HepG2 (cell line): ENCODE results near the gene MIA2. TPM values are rescaled to one million over a fixed set of nuclear protein-coding genes. Genes with fewer than 3 reads are reported as not detected.
A peak's percentile ranks its signal among the peaks of the same experiment; 100 is the strongest.

Experiments used
- HDAC6 ChIP-seq: fragments of 200-600 bp; sonication (generic); IDR thresholded peaks from 2 replicates; pipeline ENCODE4 v1.7.0; 2017; ENCODE audit warnings: mild to moderate bottlenecking, antibody characterized with exemption, low read length, low read depth
- REL ChIP-seq: sonication (generic); formaldehyde crosslinking; conservative IDR thresholded peaks from 2 replicates; pipeline ENCODE4 v1.8.0; 2022; ENCODE audit warnings: mild to moderate bottlenecking, missing genetic modification reagents, moderate library complexity
- ZBTB3 ChIP-seq: sonication (generic); formaldehyde crosslinking; IDR thresholded peaks from 2 replicates; pipeline ENCODE4 v1.4.0; 2020; ENCODE audit warnings: low read depth, mild to moderate bottlenecking, moderate library complexity, missing genetic modification reagents, borderline replicate concordance
- ZEB1 ChIP-seq: IDR thresholded peaks from 2 replicates; pipeline ENCODE4 v1.6.1; 2012; ENCODE audit warnings: mild to moderate bottlenecking, low read depth, inconsistent platforms; ENCODE audit not compliant: insufficient replicate concordance
- ZNF282 ChIP-seq: fragments of 450-650 bp; IDR thresholded peaks from 2 replicates; pipeline ENCODE4 v1.6.1; 2018; ENCODE audit not compliant: partially characterized antibody
- polyA plus RNA-seq, 8 experiments: library from polyadenylated mRNA; depleted of rRNA in 3 of 8; stranded (reverse) in 7 of 8; unstranded in 1 of 8; fragments of >200 nt; fragmentation: Illumina TruSeq in 4 of 8; extraction: Trizol in 4 of 8; gene quantifications; 2 replicates each; pipeline versions ENCODE4 v1.2.1 to v1.2.3, GENCODE V29; 2011 to 2016; ENCODE audit warnings: low read depth in 4 of 8, missing spikeins in 1 of 8, mixed read lengths in 1 of 8; ENCODE audit not compliant: insufficient read depth in 1 of 8
- total RNA-seq, 5 experiments: library from RNA; depleted of rRNA; stranded (reverse); fragments of >200 nt; fragmentation: Illumina TruSeq; extraction: Trizol; gene quantifications; 2 replicates each; pipeline ENCODE4 v1.2.3, GENCODE V29; 2016; ENCODE audit warnings: low read depth in 1 of 5
- TF ChIP-seq, protein P1 (sequence below): sonication (generic); formaldehyde crosslinking; IDR thresholded peaks from 2 replicates; pipeline ENCODE4 v1.5.0; 2020; ENCODE audit warnings: missing genetic modification reagents
- TF ChIP-seq, protein P2 (sequence below): sonication (generic); formaldehyde crosslinking; IDR thresholded peaks from 2 replicates; pipeline ENCODE4; 2020; ENCODE audit warnings: missing genetic modification reagents, mild to moderate bottlenecking, borderline replicate concordance
- TF ChIP-seq, protein P3 (sequence below): sonication (generic); formaldehyde crosslinking; IDR thresholded peaks from 2 replicates; pipeline ENCODE4 v1.4.0; 2020; ENCODE audit warnings: mild to moderate bottlenecking, missing genetic modification reagents
- TF ChIP-seq, protein P4 (sequence below): IDR thresholded peaks from 2 replicates; pipeline ENCODE4 v1.6.1; 2016; ENCODE audit warnings: low read depth, control low read depth
- TF ChIP-seq, protein P5 (sequence below): sonication (generic); formaldehyde crosslinking; conservative IDR thresholded peaks from 2 replicates; pipeline ENCODE4 v1.4.0; 2020; ENCODE audit warnings: missing genetic modification reagents
- TF ChIP-seq, protein P6 (sequence below): sonication (generic); formaldehyde crosslinking; IDR thresholded peaks from 2 replicates; pipeline ENCODE4 v1.4.0; 2020; ENCODE audit warnings: missing genetic modification reagents

Gene MIA2
- total and polyA plus RNA-seq, 2 of the 13 experiments (the other 11 are each of a cell fraction or from before 2014, with no cell fraction given), result 134 to 158 TPM

DNA sequence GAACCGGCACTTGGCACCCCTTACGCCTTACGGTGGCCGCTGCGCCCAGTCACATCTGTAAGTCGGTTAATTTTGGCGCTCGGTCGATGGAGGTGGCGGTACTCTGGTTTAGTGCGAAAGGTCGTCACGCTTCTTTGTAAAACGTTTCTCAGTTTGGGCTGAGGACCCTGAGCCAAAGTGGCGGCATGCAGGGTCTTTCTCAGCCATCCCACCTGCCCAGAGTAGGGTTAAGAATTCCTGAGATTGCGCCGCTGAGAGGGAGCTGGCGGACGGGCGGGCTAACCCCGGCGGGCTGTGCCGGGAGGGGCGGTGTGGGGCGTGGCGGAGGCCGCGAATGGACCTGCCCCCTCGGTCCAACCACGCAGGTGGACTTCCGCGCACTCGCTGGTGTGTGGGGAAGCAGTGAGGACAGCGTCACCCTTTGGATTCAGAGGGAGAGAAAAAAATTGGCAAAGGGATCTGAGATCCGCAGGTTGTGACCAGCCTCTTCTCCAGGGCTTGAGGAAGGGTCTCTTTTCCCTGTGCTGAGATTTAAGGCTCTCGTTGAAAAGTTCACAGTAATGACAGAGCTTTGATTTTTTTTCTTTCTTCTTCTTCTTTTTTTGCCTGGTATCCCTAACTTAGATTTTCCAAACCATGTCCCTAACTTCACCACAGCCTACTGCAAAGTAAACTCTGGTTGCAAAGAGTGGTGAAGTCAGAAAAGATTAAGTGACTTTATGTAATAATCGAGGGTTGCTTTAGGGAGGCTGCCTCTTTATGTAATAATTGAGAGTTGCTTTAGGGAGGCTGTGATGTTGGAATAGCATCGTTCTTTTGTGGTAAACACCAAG is 199.1 kb downstream of the MIA2 start (continued):
- TF ChIP-seq, protein P1, sequence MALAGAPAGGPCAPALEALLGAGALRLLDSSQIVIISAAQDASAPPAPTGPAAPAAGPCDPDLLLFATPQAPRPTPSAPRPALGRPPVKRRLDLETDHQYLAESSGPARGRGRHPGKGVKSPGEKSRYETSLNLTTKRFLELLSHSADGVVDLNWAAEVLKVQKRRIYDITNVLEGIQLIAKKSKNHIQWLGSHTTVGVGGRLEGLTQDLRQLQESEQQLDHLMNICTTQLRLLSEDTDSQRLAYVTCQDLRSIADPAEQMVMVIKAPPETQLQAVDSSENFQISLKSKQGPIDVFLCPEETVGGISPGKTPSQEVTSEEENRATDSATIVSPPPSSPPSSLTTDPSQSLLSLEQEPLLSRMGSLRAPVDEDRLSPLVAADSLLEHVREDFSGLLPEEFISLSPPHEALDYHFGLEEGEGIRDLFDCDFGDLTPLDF (CRISPR knock-in tag), result peak; percentile 92
- no peak for TF ChIP-seq ZNF282
- no peak for TF ChIP-seq HDAC6
- TF ChIP-seq, protein P2, sequence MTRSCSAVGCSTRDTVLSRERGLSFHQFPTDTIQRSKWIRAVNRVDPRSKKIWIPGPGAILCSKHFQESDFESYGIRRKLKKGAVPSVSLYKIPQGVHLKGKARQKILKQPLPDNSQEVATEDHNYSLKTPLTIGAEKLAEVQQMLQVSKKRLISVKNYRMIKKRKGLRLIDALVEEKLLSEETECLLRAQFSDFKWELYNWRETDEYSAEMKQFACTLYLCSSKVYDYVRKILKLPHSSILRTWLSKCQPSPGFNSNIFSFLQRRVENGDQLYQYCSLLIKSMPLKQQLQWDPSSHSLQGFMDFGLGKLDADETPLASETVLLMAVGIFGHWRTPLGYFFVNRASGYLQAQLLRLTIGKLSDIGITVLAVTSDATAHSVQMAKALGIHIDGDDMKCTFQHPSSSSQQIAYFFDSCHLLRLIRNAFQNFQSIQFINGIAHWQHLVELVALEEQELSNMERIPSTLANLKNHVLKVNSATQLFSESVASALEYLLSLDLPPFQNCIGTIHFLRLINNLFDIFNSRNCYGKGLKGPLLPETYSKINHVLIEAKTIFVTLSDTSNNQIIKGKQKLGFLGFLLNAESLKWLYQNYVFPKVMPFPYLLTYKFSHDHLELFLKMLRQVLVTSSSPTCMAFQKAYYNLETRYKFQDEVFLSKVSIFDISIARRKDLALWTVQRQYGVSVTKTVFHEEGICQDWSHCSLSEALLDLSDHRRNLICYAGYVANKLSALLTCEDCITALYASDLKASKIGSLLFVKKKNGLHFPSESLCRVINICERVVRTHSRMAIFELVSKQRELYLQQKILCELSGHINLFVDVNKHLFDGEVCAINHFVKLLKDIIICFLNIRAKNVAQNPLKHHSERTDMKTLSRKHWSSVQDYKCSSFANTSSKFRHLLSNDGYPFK (CRISPR knock-in tag), result peak; percentile 85
- TF ChIP-seq, protein P3, sequence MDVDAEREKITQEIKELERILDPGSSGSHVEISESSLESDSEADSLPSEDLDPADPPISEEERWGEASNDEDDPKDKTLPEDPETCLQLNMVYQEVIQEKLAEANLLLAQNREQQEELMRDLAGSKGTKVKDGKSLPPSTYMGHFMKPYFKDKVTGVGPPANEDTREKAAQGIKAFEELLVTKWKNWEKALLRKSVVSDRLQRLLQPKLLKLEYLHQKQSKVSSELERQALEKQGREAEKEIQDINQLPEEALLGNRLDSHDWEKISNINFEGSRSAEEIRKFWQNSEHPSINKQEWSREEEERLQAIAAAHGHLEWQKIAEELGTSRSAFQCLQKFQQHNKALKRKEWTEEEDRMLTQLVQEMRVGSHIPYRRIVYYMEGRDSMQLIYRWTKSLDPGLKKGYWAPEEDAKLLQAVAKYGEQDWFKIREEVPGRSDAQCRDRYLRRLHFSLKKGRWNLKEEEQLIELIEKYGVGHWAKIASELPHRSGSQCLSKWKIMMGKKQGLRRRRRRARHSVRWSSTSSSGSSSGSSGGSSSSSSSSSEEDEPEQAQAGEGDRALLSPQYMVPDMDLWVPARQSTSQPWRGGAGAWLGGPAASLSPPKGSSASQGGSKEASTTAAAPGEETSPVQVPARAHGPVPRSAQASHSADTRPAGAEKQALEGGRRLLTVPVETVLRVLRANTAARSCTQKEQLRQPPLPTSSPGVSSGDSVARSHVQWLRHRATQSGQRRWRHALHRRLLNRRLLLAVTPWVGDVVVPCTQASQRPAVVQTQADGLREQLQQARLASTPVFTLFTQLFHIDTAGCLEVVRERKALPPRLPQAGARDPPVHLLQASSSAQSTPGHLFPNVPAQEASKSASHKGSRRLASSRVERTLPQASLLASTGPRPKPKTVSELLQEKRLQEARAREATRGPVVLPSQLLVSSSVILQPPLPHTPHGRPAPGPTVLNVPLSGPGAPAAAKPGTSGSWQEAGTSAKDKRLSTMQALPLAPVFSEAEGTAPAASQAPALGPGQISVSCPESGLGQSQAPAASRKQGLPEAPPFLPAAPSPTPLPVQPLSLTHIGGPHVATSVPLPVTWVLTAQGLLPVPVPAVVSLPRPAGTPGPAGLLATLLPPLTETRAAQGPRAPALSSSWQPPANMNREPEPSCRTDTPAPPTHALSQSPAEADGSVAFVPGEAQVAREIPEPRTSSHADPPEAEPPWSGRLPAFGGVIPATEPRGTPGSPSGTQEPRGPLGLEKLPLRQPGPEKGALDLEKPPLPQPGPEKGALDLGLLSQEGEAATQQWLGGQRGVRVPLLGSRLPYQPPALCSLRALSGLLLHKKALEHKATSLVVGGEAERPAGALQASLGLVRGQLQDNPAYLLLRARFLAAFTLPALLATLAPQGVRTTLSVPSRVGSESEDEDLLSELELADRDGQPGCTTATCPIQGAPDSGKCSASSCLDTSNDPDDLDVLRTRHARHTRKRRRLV (CRISPR knock-in tag), result no peak; the same call in 1 of the 2 replicates
- TF ChIP-seq ZBTB3 (CRISPR knock-in tag), result peak; percentile 67; the same call in 1 of the 2 replicates
- TF ChIP-seq, protein P4, sequence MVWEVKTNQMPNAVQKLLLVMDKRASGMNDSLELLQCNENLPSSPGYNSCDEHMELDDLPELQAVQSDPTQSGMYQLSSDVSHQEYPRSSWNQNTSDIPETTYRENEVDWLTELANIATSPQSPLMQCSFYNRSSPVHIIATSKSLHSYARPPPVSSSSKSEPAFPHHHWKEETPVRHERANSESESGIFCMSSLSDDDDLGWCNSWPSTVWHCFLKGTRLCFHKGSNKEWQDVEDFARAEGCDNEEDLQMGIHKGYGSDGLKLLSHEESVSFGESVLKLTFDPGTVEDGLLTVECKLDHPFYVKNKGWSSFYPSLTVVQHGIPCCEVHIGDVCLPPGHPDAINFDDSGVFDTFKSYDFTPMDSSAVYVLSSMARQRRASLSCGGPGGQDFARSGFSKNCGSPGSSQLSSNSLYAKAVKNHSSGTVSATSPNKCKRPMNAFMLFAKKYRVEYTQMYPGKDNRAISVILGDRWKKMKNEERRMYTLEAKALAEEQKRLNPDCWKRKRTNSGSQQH (CRISPR knock-in tag), result peak; percentile 96
- TF ChIP-seq, protein P5, sequence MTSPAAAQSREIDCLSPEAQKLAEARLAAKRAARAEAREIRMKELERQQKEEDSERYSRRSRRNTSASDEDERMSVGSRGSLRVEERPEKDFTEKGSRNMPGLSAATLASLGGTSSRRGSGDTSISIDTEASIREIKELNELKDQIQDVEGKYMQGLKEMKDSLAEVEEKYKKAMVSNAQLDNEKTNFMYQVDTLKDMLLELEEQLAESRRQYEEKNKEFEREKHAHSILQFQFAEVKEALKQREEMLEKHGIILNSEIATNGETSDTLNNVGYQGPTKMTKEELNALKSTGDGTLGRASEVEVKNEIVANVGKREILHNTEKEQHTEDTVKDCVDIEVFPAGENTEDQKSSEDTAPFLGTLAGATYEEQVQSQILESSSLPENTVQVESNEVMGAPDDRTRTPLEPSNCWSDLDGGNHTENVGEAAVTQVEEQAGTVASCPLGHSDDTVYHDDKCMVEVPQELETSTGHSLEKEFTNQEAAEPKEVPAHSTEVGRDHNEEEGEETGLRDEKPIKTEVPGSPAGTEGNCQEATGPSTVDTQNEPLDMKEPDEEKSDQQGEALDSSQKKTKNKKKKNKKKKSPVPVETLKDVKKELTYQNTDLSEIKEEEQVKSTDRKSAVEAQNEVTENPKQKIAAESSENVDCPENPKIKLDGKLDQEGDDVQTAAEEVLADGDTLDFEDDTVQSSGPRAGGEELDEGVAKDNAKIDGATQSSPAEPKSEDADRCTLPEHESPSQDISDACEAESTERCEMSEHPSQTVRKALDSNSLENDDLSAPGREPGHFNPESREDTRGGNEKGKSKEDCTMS (CRISPR knock-in tag), result no peak
- TF ChIP-seq, protein P6, sequence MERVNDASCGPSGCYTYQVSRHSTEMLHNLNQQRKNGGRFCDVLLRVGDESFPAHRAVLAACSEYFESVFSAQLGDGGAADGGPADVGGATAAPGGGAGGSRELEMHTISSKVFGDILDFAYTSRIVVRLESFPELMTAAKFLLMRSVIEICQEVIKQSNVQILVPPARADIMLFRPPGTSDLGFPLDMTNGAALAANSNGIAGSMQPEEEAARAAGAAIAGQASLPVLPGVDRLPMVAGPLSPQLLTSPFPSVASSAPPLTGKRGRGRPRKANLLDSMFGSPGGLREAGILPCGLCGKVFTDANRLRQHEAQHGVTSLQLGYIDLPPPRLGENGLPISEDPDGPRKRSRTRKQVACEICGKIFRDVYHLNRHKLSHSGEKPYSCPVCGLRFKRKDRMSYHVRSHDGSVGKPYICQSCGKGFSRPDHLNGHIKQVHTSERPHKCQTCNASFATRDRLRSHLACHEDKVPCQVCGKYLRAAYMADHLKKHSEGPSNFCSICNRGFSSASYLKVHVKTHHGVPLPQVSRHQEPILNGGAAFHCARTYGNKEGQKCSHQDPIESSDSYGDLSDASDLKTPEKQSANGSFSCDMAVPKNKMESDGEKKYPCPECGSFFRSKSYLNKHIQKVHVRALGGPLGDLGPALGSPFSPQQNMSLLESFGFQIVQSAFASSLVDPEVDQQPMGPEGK (CRISPR knock-in tag), result peak; percentile 99
- peak; percentile 4; the same call in 1 of the 2 replicates for TF ChIP-seq REL (CRISPR knock-in tag)
- no peak for TF ChIP-seq ZEB1
